HG03139 (cell line): ENCODE data around the gene AGGF1.
"Not testable (repeated sequence)": the region's sequence is repeated elsewhere in the genome, so short reads cannot be mapped to it uniquely, and the experiment has no call there.

Experiments
- ATAC-seq: cut with Tn5 transposase; IDR thresholded peaks from one replicate; pipeline ENCODE4 v1.9.1; 2021; ENCODE audit not compliant: unreplicated experiment

AGGF1 gene

DNA sequence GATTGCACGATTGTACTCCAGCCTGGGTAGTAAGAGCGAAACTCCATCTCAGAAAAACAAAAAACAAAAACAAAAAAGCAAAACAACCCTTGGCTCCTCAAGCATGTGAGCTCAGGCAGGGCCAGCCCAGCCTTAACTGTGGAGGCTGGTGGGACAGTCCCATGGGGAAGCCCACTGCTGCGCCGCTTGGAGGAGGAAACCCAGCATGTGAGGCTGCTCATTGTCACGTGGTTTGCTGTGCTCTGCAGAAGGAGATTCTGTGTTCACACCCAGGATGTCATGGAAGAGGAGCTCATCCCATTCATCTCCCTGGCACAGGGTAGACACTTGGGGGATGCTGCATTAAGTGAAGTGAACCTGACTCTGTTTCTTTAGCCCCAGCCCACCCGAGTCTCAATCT lies 52.9 kb downstream of the AGGF1 start:
- no peak for ATAC-seq

- no peak for ATAC-seq
These were observed 56.1 kb downstream of the AGGF1 start for GRCh38 chr5:77086368-77086688.

- ATAC-seq = peak; percentile 53
These were observed 56.7 kb downstream of the AGGF1 start, which contains the start of gene ZBED3 for GRCh38 chr5:77086689-77087483. Gene ZBED3 (minus strand): TSS chr5:77087285. CDS start chr5:77077878, 9,407 bp downstream.

GRCh38 chr5:77087484-77088261 lies 57.5 kb downstream of the AGGF1 start:
- no peak for ATAC-seq

- ATAC-seq = no peak
These were observed 65.0 kb downstream of the AGGF1 start for GRCh38 chr5:77095189-77095588.

DNA sequence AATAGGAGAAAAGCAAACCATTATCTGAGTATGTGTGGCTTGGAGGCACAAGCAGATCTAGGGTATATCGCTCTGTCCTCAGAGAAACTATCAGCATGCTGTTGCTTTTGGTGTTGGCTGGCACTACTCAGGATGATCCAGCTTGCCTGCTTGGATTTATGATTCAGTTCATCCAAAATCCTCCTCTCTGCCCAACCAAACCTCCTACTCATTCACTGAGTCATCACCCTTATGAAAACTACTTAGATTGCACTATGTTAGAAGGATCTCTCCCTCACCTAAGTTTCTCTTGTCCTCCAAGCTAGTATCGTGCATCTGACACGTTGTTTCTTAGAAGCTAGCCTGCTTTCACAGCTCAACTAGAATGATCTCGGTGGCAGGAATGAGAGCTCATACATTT lies 71.1 kb downstream of the AGGF1 start:
- ATAC-seq = no peak

DNA sequence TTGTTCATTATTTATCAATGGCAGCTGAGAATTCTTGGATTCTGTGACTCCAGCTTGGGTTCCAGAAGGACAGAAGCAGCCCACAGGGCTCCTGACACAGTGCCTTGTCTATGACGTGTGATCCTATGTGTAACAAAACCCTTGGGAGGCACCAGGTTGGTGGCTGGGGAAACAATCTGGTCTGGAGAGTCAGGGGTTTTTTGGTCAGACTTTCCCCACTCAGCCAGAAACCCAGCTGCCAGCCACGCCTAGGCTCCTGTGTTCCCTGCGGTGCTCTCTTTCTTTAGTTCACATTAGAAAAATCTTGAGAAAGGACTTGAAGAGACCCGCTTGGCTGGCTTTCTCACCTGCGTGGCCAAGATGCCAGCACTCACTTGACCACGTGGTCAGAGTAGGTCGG lies 72.3 kb downstream of the AGGF1 start:
- no peak for ATAC-seq

GRCh38 chr5:77103457-77103856 lies 73.3 kb downstream of the AGGF1 start:
- no peak for ATAC-seq

GRCh38 chr5:77104813-77105212 lies 74.6 kb downstream of the AGGF1 start:
- ATAC-seq = no peak

- not testable (repeated sequence) for ATAC-seq
These were observed 76.8 kb downstream of the AGGF1 start for GRCh38 chr5:77107035-77107434.
